HG02642 (cell line): Measurements from ENCODE around the gene NDUFB3.
"Not testable (repeated sequence)": the region's sequence is repeated elsewhere in the genome, so short reads cannot be mapped to it uniquely, and the experiment has no call there.

Source experiments
- ATAC-seq: cut with Tn5 transposase; IDR thresholded peaks from one replicate; pipeline ENCODE4 v1.9.1; 2021; ENCODE audit warnings: mild to moderate bottlenecking; ENCODE audit not compliant: unreplicated experiment, poor library complexity

The NDUFB3 gene

GRCh38 chr2:201071479-201072200 is at the start of gene NDUFB3, which contains the start of gene HYCC2:
Gene NDUFB3, plus strand, starts transcription at chr2:201072001. Its CDS starts 6,882 bp downstream, at chr2:201078883.
Gene HYCC2, minus strand, starts transcription at chr2:201071671. Its CDS starts 47,662 bp downstream, at chr2:201024009.
- peak; percentile 99 for ATAC-seq

- ATAC-seq: no peak
Measured at GRCh38 chr2:201024518-201024917, 47.3 kb upstream of the NDUFB3 start.

GRCh38 chr2:201034355-201034754 is 37.4 kb upstream of the NDUFB3 start:
- not testable (repeated sequence) for ATAC-seq

GRCh38 chr2:201038361-201038760 is 33.4 kb upstream of the NDUFB3 start:
- ATAC-seq: not testable (repeated sequence)

- no peak for ATAC-seq
Measured at GRCh38 chr2:201038855-201039254, 32.9 kb upstream of the NDUFB3 start.

GRCh38 chr2:201040867-201041628 is 30.8 kb upstream of the NDUFB3 start:
- no peak for ATAC-seq

- ATAC-seq: not testable (repeated sequence)
Measured at GRCh38 chr2:201042451-201042850, 29.4 kb upstream of the NDUFB3 start.

GRCh38 chr2:201043050-201043449 is 28.8 kb upstream of the NDUFB3 start:
- ATAC-seq: not testable (repeated sequence)

GRCh38 chr2:201046881-201047280 is 24.9 kb upstream of the NDUFB3 start:
- ATAC-seq: no peak

GRCh38 chr2:201049455-201049854 is 22.3 kb upstream of the NDUFB3 start:
- ATAC-seq: no peak

GRCh38 chr2:201057087-201057521 is 14.7 kb upstream of the NDUFB3 start:
- no peak for ATAC-seq

GRCh38 chr2:201057715-201058248 is 14.0 kb upstream of the NDUFB3 start:
- no peak for ATAC-seq

- no peak for ATAC-seq
Measured at GRCh38 chr2:201058914-201059313, 12.9 kb upstream of the NDUFB3 start.

GRCh38 chr2:201059961-201060755 is 11.6 kb upstream of the NDUFB3 start:
- ATAC-seq: no peak

GRCh38 chr2:201063516-201063915 is 8.3 kb upstream of the NDUFB3 start:
- not testable (repeated sequence) for ATAC-seq

GRCh38 chr2:201064797-201065329 is 6.9 kb upstream of the NDUFB3 start:
- no peak for ATAC-seq

- ATAC-seq: peak; percentile 24
Measured at GRCh38 chr2:201070948-201071478, 788 bp upstream of the NDUFB3 start.

GRCh38 chr2:201072201-201072530 is 365 bp downstream of the NDUFB3 start:
- peak; percentile 0 for ATAC-seq

- ATAC-seq: no peak
Measured at GRCh38 chr2:201073071-201073470, 1.3 kb downstream of the NDUFB3 start.

- ATAC-seq: no peak
Measured at GRCh38 chr2:201074996-201075395, 3.2 kb downstream of the NDUFB3 start.
